HepG2 (cell line): ENCODE data around the gene CNOT1. TPM values are rescaled to one million over a fixed set of nuclear protein-coding genes. Genes with fewer than 3 reads are reported as not detected.

Source experiments
- ARNTL ChIP-seq: sonication (generic); formaldehyde crosslinking; IDR thresholded peaks from 2 replicates; pipeline ENCODE4 v1.4.0; 2020; ENCODE audit warnings: mild to moderate bottlenecking, missing genetic modification reagents
- BRD4 ChIP-seq: sonication (generic); formaldehyde crosslinking; IDR thresholded peaks from 2 replicates; pipeline ENCODE4 v1.4.0; 2020; ENCODE audit warnings: missing genetic modification reagents
- CHD2 ChIP-seq: IDR thresholded peaks from 2 replicates; pipeline ENCODE4 v1.6.1; 2011; ENCODE audit warnings: low read depth, low read length, improper control_type of control experiment
- ELF4 ChIP-seq: sonication (generic); formaldehyde crosslinking; IDR thresholded peaks from 2 replicates; pipeline ENCODE4 v1.5.0; 2020; ENCODE audit warnings: missing genetic modification reagents, mild to moderate bottlenecking, moderate library complexity, borderline replicate concordance
- FOXK1 ChIP-seq: sonication (generic); formaldehyde crosslinking; IDR thresholded peaks from 2 replicates; pipeline ENCODE4 v1.4.0; 2020; ENCODE audit warnings: low read depth, missing genetic modification reagents, borderline replicate concordance
- MTF2 ChIP-seq: sonication (generic); formaldehyde crosslinking; IDR thresholded peaks from 2 replicates; pipeline ENCODE4 v1.5.0; 2020; ENCODE audit warnings: missing genetic modification reagents, borderline replicate concordance
- SNAI1 ChIP-seq: sonication (generic); formaldehyde crosslinking; IDR thresholded peaks from 2 replicates; pipeline ENCODE4 v1.5.0; 2020; ENCODE audit warnings: mild to moderate bottlenecking, missing genetic modification reagents, borderline replicate concordance
- U2AF1 ChIP-seq: fragments of 200-400 bp; formaldehyde crosslinking; optimal IDR thresholded peaks from 2 replicates; pipeline ENCODE3; 2017; ENCODE audit warnings: mild to moderate bottlenecking, low read depth, low read length
- ZKSCAN8 ChIP-seq: IDR thresholded peaks from 2 replicates; pipeline ENCODE4 v1.6.1; 2016; ENCODE audit warnings: borderline replicate concordance, missing genetic modification reagents, missing compliant biosample characterization
- polyA plus RNA-seq, 8 experiments: library from polyadenylated mRNA; depleted of rRNA in 3 of 8; stranded (reverse) in 7 of 8; unstranded in 1 of 8; fragments of >200 nt; fragmentation: Illumina TruSeq in 4 of 8; extraction: Trizol in 4 of 8; gene quantifications; 2 replicates each; pipeline versions ENCODE4 v1.2.1 to v1.2.3, GENCODE V29; 2011 to 2016; ENCODE audit warnings: low read depth in 4 of 8, missing spikeins in 1 of 8, mixed read lengths in 1 of 8; ENCODE audit not compliant: insufficient read depth in 1 of 8
- total RNA-seq, 5 experiments: library from RNA; depleted of rRNA; stranded (reverse); fragments of >200 nt; fragmentation: Illumina TruSeq; extraction: Trizol; gene quantifications; 2 replicates each; pipeline ENCODE4 v1.2.3, GENCODE V29; 2016; ENCODE audit warnings: low read depth in 1 of 5
- TF ChIP-seq, protein P1 (sequence below): IDR thresholded peaks from 2 replicates; pipeline ENCODE4 v1.6.1; 2016
- TF ChIP-seq, protein P2 (sequence below): sonication (generic); formaldehyde crosslinking; IDR thresholded peaks from 2 replicates; pipeline ENCODE4 v1.4.0; 2020; ENCODE audit warnings: mild to moderate bottlenecking, missing genetic modification reagents
- TF ChIP-seq, protein P3 (sequence below): sonication (generic); formaldehyde crosslinking; IDR thresholded peaks from 2 replicates; pipeline ENCODE4 v1.4.0; 2020; ENCODE audit warnings: missing genetic modification reagents, mild to moderate bottlenecking, borderline replicate concordance
- TF ChIP-seq, protein P4 (sequence below): sonication (generic); formaldehyde crosslinking; IDR thresholded peaks from 2 replicates; pipeline ENCODE4; 2020; ENCODE audit warnings: missing genetic modification reagents, mild to moderate bottlenecking, borderline replicate concordance
- TF ChIP-seq, protein P5 (sequence below): sonication (generic); formaldehyde crosslinking; IDR thresholded peaks from 2 replicates; pipeline ENCODE4 v1.8.1; 2023; ENCODE audit warnings: mild to moderate bottlenecking, missing genetic modification reagents
- TF ChIP-seq, protein P6 (sequence below): sonication (generic); formaldehyde crosslinking; IDR thresholded peaks from 2 replicates; pipeline ENCODE4 v1.8.0; 2022; ENCODE audit warnings: missing genetic modification reagents, low read depth, mild to moderate bottlenecking, borderline replicate concordance
- TF ChIP-seq, protein P7 (sequence below): sonication (generic); formaldehyde crosslinking; conservative IDR thresholded peaks from 2 replicates; pipeline ENCODE4 v1.8.1; 2023; ENCODE audit warnings: missing genetic modification reagents

Gene CNOT1
- total and polyA plus RNA-seq, 2 of the 13 experiments (the other 11 are each of a cell fraction or from before 2014, with no cell fraction given) = 188 to 232 TPM

DNA sequence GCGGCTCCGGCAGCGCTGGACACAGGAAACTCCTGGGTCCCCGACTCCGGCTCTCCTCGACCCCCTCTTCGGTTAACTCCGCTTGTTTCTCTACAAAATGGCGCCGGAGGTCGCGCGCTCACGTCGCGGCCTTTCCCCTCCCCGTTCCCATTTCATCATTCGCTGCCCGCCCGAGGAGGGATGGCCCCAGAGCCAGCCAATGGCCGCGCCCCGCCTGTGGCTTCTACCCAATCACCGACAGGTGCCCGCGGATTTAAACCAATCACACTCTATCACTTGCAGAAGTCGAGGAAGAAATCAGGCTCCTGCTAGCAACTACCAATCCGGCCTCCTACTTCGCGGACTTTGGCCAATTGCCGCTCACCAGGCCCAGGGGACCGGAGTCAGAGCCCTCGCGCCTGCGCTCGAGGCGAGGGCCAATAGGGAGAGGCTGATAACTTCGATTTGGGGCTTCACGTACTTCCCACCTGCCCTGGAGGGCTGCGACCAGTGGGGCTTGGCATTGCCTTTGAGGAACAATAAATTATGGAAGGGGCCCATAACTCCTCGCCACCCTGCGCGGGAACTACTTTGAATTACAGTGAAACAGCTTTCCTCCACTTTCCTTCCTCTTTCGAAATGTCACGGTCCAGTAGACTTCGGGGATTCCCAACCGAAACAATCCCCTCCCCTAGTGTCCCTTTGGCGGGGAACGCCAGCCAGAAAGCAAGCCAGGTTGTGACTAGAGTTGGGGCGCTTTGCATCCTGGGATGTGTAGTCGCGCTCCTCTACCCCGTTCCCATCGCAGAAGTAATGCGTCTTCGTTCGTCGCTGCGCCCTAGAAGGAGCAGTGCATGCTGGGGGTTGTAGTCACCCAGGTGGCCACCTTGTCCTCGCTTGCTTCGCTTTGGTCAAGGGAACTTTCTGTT, at the start of gene CNOT1 (continued):
- TF ChIP-seq ELF4 (CRISPR knock-in tag) = no peak
- TF ChIP-seq, protein P1, sequence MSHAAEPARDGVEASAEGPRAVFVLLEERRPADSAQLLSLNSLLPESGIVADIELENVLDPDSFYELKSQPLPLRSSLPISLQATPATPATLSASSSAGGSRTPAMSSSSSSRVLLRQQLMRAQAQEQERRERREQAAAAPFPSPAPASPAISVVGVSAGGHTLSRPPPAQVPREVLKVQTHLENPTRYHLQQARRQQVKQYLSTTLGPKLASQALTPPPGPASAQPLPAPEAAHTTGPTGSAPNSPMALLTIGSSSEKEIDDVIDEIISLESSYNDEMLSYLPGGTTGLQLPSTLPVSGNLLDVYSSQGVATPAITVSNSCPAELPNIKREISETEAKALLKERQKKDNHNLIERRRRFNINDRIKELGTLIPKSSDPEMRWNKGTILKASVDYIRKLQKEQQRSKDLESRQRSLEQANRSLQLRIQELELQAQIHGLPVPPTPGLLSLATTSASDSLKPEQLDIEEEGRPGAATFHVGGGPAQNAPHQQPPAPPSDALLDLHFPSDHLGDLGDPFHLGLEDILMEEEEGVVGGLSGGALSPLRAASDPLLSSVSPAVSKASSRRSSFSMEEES (CRISPR knock-in tag) = peak; percentile 38
- peak; percentile 89 for TF ChIP-seq FOXK1 (CRISPR knock-in tag)
- TF ChIP-seq BRD4 (CRISPR knock-in tag) = no peak; the same call in 1 of the 2 replicates
- TF ChIP-seq, protein P2, sequence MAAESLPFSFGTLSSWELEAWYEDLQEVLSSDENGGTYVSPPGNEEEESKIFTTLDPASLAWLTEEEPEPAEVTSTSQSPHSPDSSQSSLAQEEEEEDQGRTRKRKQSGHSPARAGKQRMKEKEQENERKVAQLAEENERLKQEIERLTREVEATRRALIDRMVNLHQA = no peak
- TF ChIP-seq ARNTL (CRISPR knock-in tag) = peak; percentile 83
- TF ChIP-seq, protein P3, sequence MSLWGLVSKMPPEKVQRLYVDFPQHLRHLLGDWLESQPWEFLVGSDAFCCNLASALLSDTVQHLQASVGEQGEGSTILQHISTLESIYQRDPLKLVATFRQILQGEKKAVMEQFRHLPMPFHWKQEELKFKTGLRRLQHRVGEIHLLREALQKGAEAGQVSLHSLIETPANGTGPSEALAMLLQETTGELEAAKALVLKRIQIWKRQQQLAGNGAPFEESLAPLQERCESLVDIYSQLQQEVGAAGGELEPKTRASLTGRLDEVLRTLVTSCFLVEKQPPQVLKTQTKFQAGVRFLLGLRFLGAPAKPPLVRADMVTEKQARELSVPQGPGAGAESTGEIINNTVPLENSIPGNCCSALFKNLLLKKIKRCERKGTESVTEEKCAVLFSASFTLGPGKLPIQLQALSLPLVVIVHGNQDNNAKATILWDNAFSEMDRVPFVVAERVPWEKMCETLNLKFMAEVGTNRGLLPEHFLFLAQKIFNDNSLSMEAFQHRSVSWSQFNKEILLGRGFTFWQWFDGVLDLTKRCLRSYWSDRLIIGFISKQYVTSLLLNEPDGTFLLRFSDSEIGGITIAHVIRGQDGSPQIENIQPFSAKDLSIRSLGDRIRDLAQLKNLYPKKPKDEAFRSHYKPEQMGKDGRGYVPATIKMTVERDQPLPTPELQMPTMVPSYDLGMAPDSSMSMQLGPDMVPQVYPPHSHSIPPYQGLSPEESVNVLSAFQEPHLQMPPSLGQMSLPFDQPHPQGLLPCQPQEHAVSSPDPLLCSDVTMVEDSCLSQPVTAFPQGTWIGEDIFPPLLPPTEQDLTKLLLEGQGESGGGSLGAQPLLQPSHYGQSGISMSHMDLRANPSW (CRISPR knock-in tag) = peak; percentile 94
- TF ChIP-seq, protein P4, sequence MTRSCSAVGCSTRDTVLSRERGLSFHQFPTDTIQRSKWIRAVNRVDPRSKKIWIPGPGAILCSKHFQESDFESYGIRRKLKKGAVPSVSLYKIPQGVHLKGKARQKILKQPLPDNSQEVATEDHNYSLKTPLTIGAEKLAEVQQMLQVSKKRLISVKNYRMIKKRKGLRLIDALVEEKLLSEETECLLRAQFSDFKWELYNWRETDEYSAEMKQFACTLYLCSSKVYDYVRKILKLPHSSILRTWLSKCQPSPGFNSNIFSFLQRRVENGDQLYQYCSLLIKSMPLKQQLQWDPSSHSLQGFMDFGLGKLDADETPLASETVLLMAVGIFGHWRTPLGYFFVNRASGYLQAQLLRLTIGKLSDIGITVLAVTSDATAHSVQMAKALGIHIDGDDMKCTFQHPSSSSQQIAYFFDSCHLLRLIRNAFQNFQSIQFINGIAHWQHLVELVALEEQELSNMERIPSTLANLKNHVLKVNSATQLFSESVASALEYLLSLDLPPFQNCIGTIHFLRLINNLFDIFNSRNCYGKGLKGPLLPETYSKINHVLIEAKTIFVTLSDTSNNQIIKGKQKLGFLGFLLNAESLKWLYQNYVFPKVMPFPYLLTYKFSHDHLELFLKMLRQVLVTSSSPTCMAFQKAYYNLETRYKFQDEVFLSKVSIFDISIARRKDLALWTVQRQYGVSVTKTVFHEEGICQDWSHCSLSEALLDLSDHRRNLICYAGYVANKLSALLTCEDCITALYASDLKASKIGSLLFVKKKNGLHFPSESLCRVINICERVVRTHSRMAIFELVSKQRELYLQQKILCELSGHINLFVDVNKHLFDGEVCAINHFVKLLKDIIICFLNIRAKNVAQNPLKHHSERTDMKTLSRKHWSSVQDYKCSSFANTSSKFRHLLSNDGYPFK (CRISPR knock-in tag) = peak; percentile 94
- no peak for TF ChIP-seq MTF2 (CRISPR knock-in tag)
- TF ChIP-seq, protein P5, sequence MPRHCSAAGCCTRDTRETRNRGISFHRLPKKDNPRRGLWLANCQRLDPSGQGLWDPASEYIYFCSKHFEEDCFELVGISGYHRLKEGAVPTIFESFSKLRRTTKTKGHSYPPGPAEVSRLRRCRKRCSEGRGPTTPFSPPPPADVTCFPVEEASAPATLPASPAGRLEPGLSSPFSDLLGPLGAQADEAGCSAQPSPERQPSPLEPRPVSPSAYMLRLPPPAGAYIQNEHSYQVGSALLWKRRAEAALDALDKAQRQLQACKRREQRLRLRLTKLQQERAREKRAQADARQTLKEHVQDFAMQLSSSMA = peak; percentile 89
- TF ChIP-seq CHD2 = peak; percentile 72
- TF ChIP-seq, protein P6, sequence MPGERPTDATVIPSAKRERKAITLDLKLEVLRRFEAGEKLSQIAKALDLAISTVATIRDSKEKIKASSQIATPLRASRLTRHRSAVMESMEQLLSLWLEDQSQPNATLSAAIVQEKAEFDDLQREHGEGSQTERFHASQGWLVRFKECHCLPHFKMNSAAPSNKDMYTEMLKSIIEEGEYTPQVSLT = no peak
- TF ChIP-seq ZKSCAN8 (CRISPR knock-in tag) = peak; percentile 32; the same call in 1 of the 2 replicates
- no peak for TF ChIP-seq U2AF1
- TF ChIP-seq, protein P7, sequence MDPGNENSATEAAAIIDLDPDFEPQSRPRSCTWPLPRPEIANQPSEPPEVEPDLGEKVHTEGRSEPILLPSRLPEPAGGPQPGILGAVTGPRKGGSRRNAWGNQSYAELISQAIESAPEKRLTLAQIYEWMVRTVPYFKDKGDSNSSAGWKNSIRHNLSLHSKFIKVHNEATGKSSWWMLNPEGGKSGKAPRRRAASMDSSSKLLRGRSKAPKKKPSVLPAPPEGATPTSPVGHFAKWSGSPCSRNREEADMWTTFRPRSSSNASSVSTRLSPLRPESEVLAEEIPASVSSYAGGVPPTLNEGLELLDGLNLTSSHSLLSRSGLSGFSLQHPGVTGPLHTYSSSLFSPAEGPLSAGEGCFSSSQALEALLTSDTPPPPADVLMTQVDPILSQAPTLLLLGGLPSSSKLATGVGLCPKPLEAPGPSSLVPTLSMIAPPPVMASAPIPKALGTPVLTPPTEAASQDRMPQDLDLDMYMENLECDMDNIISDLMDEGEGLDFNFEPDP (CRISPR knock-in tag) = no peak
- TF ChIP-seq SNAI1 (CRISPR knock-in tag) = peak; percentile 76; the same call in 1 of the 2 replicates
